ENCODE measurements around the gene TRIM3.

- TF ChIP-seq, protein P1, sequence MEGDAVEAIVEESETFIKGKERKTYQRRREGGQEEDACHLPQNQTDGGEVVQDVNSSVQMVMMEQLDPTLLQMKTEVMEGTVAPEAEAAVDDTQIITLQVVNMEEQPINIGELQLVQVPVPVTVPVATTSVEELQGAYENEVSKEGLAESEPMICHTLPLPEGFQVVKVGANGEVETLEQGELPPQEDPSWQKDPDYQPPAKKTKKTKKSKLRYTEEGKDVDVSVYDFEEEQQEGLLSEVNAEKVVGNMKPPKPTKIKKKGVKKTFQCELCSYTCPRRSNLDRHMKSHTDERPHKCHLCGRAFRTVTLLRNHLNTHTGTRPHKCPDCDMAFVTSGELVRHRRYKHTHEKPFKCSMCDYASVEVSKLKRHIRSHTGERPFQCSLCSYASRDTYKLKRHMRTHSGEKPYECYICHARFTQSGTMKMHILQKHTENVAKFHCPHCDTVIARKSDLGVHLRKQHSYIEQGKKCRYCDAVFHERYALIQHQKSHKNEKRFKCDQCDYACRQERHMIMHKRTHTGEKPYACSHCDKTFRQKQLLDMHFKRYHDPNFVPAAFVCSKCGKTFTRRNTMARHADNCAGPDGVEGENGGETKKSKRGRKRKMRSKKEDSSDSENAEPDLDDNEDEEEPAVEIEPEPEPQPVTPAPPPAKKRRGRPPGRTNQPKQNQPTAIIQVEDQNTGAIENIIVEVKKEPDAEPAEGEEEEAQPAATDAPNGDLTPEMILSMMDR (IDR thresholded peaks at IDR 0.05 in 2 of 3, conservative IDR thresholded peaks at IDR 0.05 in 1 of 3; ENCODE audit: borderline replicate concordance in 1 of 3, insufficient read depth in 1 of 3, low read depth in 2 of 3, low read length in 2 of 3), result no peak
- TF ChIP-seq ZNF274 (IDR thresholded peaks at IDR 0.05; ENCODE audit: low read depth, low read length), result no peak
- TF ChIP-seq EZH2 (IDR thresholded peaks at IDR 0.05), result no peak
- TF ChIP-seq, protein P2, sequence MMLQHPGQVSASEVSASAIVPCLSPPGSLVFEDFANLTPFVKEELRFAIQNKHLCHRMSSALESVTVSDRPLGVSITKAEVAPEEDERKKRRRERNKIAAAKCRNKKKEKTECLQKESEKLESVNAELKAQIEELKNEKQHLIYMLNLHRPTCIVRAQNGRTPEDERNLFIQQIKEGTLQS (IDR thresholded peaks at IDR 0.05), result no peak
- no peak for TF ChIP-seq RAD21 (IDR thresholded peaks at IDR 0.05; ENCODE audit: low read depth)
- TF ChIP-seq POLR2AphosphoS5 (IDR thresholded peaks at IDR 0.05; ENCODE audit: low read depth, low read length), result no peak
- TF ChIP-seq JUND (IDR thresholded peaks at IDR 0.05), result no peak
- no peak for TF ChIP-seq REST (IDR thresholded peaks at IDR 0.05; ENCODE audit: low read depth)
- no peak for TF ChIP-seq POLR2A (IDR thresholded peaks at IDR 0.05; ENCODE audit: borderline replicate concordance, extremely low read depth, insufficient read depth, insufficient read length)
- TF ChIP-seq ELF1 (IDR thresholded peaks at IDR 0.05; ENCODE audit: borderline replicate concordance, low read depth), result no peak
Observed at GRCh38 chr11:6448574-6448973, 25.2 kb downstream of the TRIM3 start.
